ENCODE results near the gene STK25. TPM values are rescaled to one million over a fixed set of nuclear protein-coding genes. Genes with fewer than 3 reads are reported as not detected.
A peak's percentile ranks its signal among the peaks of the same experiment; 100 is the strongest.

Gene STK25
- total RNA-seq, 2 donors from 2014 or later, result 105 to 109 TPM

- H3K4me1 Mint-ChIP-seq, result peaks cover 4% of the 10 kb centered on the region
- H3K27me3 Mint-ChIP-seq, result no peaks in the 10 kb centered on the region
These were observed 17.4 kb downstream of the STK25 start for GRCh38 chr2:241490825-241491506.

GRCh38 chr2:241489733-241490680, 18.4 kb downstream of the STK25 start:
- no peaks in the 10 kb centered on the region for H3K27me3 Mint-ChIP-seq
- H3K27ac Mint-ChIP-seq, result no peak overlapping the region
- peaks cover 4% of the 10 kb centered on the region for H3K4me1 Mint-ChIP-seq
- H3K9me3 ChIP-seq (ENCODE audit: control insufficient read depth, low read length, poor library complexity, severe bottlenecking), result no peaks in the 10 kb centered on the region
- DNase-seq (no peak), ATAC-seq (no peak)
- no peak overlapping the region for H3K4me3 Mint-ChIP-seq
- H3K36me3 Mint-ChIP-seq (ENCODE audit: low read depth), result no peaks in the 10 kb centered on the region

More at GRCh38 chr2:241490825-241491506, 17.4 kb downstream of the STK25 start:
- ATAC-seq, result no peak
- H3K9me3 ChIP-seq (ENCODE audit: control insufficient read depth, low read length, poor library complexity, severe bottlenecking), result no peaks in the 10 kb centered on the region
- no peak for DNase-seq
- Mint-ChIP-seq H3K27ac (no peak overlapping the region), H3K4me3 (no peak overlapping the region), H3K36me3 (ENCODE audit: low read depth) (no peaks in the 10 kb centered on the region)

- Mint-ChIP-seq H3K4me3 (no peak overlapping the region), H3K36me3 (ENCODE audit: low read depth) (no peaks in the 10 kb centered on the region), H3K27me3 (no peaks in the 10 kb centered on the region), H3K27ac (no peak overlapping the region), H3K4me1 (peaks cover 4% of the 10 kb centered on the region)
- DNase-seq (no peak), ATAC-seq (no peak)
- no peaks in the 10 kb centered on the region for H3K9me3 ChIP-seq (ENCODE audit: control insufficient read depth, low read length, poor library complexity, severe bottlenecking)
These were observed 19.3 kb downstream of the STK25 start for GRCh38 chr2:241489088-241489487.

- H3K9me3 ChIP-seq (ENCODE audit: control insufficient read depth, low read length, poor library complexity, severe bottlenecking), result no peaks in the 10 kb centered on the region
- Mint-ChIP-seq H3K36me3 (ENCODE audit: low read depth) (no peaks in the 10 kb centered on the region), H3K4me3 (no peak overlapping the region), H3K4me1 (no peaks in the 10 kb centered on the region), H3K27ac (no peak overlapping the region), H3K27me3 (no peaks in the 10 kb centered on the region)
- no peak for ATAC-seq
- no peak for DNase-seq
These were observed 23.0 kb downstream of the STK25 start for GRCh38 chr2:241485172-241485911.

GRCh38 chr2:241483305-241483704, 25.1 kb downstream of the STK25 start:
- Mint-ChIP-seq H3K4me1 (no peaks in the 10 kb centered on the region), H3K27me3 (no peaks in the 10 kb centered on the region), H3K27ac (no peak overlapping the region), H3K4me3 (no peak overlapping the region), H3K36me3 (ENCODE audit: low read depth) (peaks cover 2% of the 10 kb centered on the region)
- DNase-seq, result no peak
- H3K9me3 ChIP-seq (ENCODE audit: control insufficient read depth, low read length, poor library complexity, severe bottlenecking), result no peaks in the 10 kb centered on the region
- ATAC-seq, result no peak

- Mint-ChIP-seq H3K4me3 (no peak overlapping the region), H3K27ac (peak overlapping the region; percentile 62), H3K36me3 (ENCODE audit: low read depth) (peaks cover 2% of the 10 kb centered on the region), H3K27me3 (no peaks in the 10 kb centered on the region), H3K4me1 (no peaks in the 10 kb centered on the region)
- ATAC-seq, result no peak
- DNase-seq, result no peak
- no peaks in the 10 kb centered on the region for H3K9me3 ChIP-seq (ENCODE audit: control insufficient read depth, low read length, poor library complexity, severe bottlenecking)
These were observed 26.0 kb downstream of the STK25 start for GRCh38 chr2:241482126-241482955.

- ATAC-seq (no peak), DNase-seq (no peak)
- Mint-ChIP-seq H3K4me1 (no peaks in the 10 kb centered on the region), H3K4me3 (no peak overlapping the region), H3K36me3 (ENCODE audit: low read depth) (peaks cover 2% of the 10 kb centered on the region), H3K27ac (peak overlapping the region; percentile 62), H3K27me3 (no peaks in the 10 kb centered on the region)
- H3K9me3 ChIP-seq (ENCODE audit: control insufficient read depth, low read length, poor library complexity, severe bottlenecking), result no peaks in the 10 kb centered on the region
These were observed 26.7 kb downstream of the STK25 start for GRCh38 chr2:241481687-241482086.

GRCh38 chr2:241479026-241479898, 29.1 kb downstream of the STK25 start:
- ATAC-seq (no peak), DNase-seq (no peak)
- Mint-ChIP-seq H3K27ac (no peak overlapping the region), H3K27me3 (no peaks in the 10 kb centered on the region), H3K4me3 (no peak overlapping the region), H3K4me1 (no peaks in the 10 kb centered on the region), H3K36me3 (ENCODE audit: low read depth) (peaks cover 2% of the 10 kb centered on the region)
- H3K9me3 ChIP-seq (ENCODE audit: control insufficient read depth, low read length, poor library complexity, severe bottlenecking), result no peaks in the 10 kb centered on the region

GRCh38 chr2:241478166-241478565, 30.2 kb downstream of the STK25 start:
- ATAC-seq, result no peak
- H3K9me3 ChIP-seq (ENCODE audit: control insufficient read depth, low read length, poor library complexity, severe bottlenecking), result no peaks in the 10 kb centered on the region
- no peak overlapping the region for H3K27ac Mint-ChIP-seq
- no peak for DNase-seq
- peaks cover 2% of the 10 kb centered on the region for H3K36me3 Mint-ChIP-seq (ENCODE audit: low read depth)
- no peaks in the 10 kb centered on the region for H3K4me1 Mint-ChIP-seq
- H3K4me3 Mint-ChIP-seq, result no peak overlapping the region
- H3K27me3 Mint-ChIP-seq, result peaks cover 4% of the 10 kb centered on the region

GRCh38 chr2:241475267-241475666, 33.1 kb downstream of the STK25 start:
- DNase-seq (no peak), ATAC-seq (no peak)
- peaks cover 2% of the 10 kb centered on the region for H3K36me3 Mint-ChIP-seq (ENCODE audit: low read depth)
- peaks cover 2% of the 10 kb centered on the region for H3K4me1 Mint-ChIP-seq
- no peak overlapping the region for H3K27ac Mint-ChIP-seq
- no peaks in the 10 kb centered on the region for H3K9me3 ChIP-seq (ENCODE audit: control insufficient read depth, low read length, poor library complexity, severe bottlenecking)
- H3K4me3 Mint-ChIP-seq, result no peak overlapping the region
- H3K27me3 Mint-ChIP-seq, result peaks cover 18% of the 10 kb centered on the region

- no peaks in the 10 kb centered on the region for H3K9me3 ChIP-seq (ENCODE audit: control insufficient read depth, low read length, poor library complexity, severe bottlenecking)
- Mint-ChIP-seq H3K36me3 (ENCODE audit: low read depth) (peaks cover under 1% of the 10 kb centered on the region), H3K27me3 (peaks cover 18% of the 10 kb centered on the region), H3K4me1 (peaks cover 3% of the 10 kb centered on the region), H3K27ac (no peak overlapping the region), H3K4me3 (no peak overlapping the region)
- DNase-seq (no peak), ATAC-seq (no peak)
These were observed 35.0 kb downstream of the STK25 start for GRCh38 chr2:241473399-241473798.

GRCh38 chr2:241469746-241470145, 38.6 kb downstream of the STK25 start:
- no peak for DNase-seq
- ATAC-seq, result no peak
- Mint-ChIP-seq H3K27ac (no peak overlapping the region), H3K4me3 (no peak overlapping the region), H3K27me3 (peaks cover 18% of the 10 kb centered on the region), H3K4me1 (peaks cover 3% of the 10 kb centered on the region), H3K36me3 (ENCODE audit: low read depth) (no peaks in the 10 kb centered on the region)
- no peaks in the 10 kb centered on the region for H3K9me3 ChIP-seq (ENCODE audit: control insufficient read depth, low read length, poor library complexity, severe bottlenecking)
